Ovary (tissue), 9 donors: ENCODE measurements around the gene CDC23. TPM values are rescaled to one million over a fixed set of nuclear protein-coding genes. Genes with fewer than 3 reads are reported as not detected.
"Not testable (repeated sequence)": the region's sequence is repeated elsewhere in the genome, so short reads cannot be mapped to it uniquely, and the experiment has no call there.

ENCODE experiments used
- DNase-seq, 5 donors: peaks; one replicate each; pipeline ENCODE4 v3.0.0-alpha.2; 2019 to 2020
- H3K27ac ChIP-seq, 2 donors: fragments of 200-600 bp; one replicate each; pipeline versions ENCODE4 v1.5.1 to v1.8.0; 2019 to 2022
- H3K27me3 ChIP-seq: fragments of 200-600 bp; one replicate; pipeline ENCODE4 v1.8.0; 2022
- H3K36me3 ChIP-seq: fragments of 200-600 bp; sonication (generic); one replicate; pipeline ENCODE4 v1.5.1; 2019
- H3K4me1 ChIP-seq: one replicate; pipeline ENCODE4 v1.8.1; 2013; ENCODE audit warnings: mild to moderate bottlenecking, moderate library complexity; ENCODE audit not compliant: insufficient read depth
- H3K4me3 ChIP-seq: fragments of 200-600 bp; sonication (generic); one replicate; pipeline ENCODE4 v1.5.1; 2017
- H3K9me3 ChIP-seq, 2 donors: fragments of 200-600 bp in 1 of 2; sonication (generic) in 1 of 2; one replicate each; pipeline versions ENCODE4 v1.5.1 to v1.8.1; 2013 to 2019; ENCODE audit warnings: mild to moderate bottlenecking in 1 of 2, moderate library complexity in 1 of 2
- EP300 ChIP-seq: sonication (generic); formaldehyde crosslinking; IDR thresholded peaks from one replicate; pipeline ENCODE4 v1.6.1; 2017; ENCODE audit warnings: antibody characterized with exemption
- POLR2A ChIP-seq: fragments of 450-650 bp; IDR thresholded peaks from one replicate; pipeline ENCODE4 v1.6.1; 2017; ENCODE audit warnings: antibody characterized with exemption, mild to moderate bottlenecking, moderate library complexity
- WGBS, 3 donors: extraction: QIAGEN DNeasy Blood & Tissue Kit in 1 of 3; methylation state at CpG; one replicate each; pipeline versions ENCODE4 v1.1.5 to v1.1.7; 2013 to 2017; 5-methylcytosine and 5-hydroxymethylcytosine counted together
- intact Hi-C, 4 donors: fragments of 100-400 bp; cut with DNase I; formaldehyde crosslinking; loops; one replicate each; pipeline versions ENCODE4 v1.11.0 to v1.15.1; 2022 to 2023
- polyA plus RNA-seq, 2 donors: library from polyadenylated mRNA; stranded (reverse); fragments of 200-250 nt in 1 of 2; fragments of 350-450 nt in 1 of 2; fragmentation: Illumina TruSeq in 1 of 2; extraction: RNeasy Lipid Tissue Mini Kit (QIAGEN cat#74804) in 1 of 2; gene quantifications; one replicate each; pipeline ENCODE4 v1.2.3, GENCODE V29; 2013 to 2014
- total RNA-seq, 7 donors: library from RNA; depleted of rRNA in 2 of 7; stranded (reverse); fragments of >200 nt in 2 of 7; fragmentation: NEBNext Ultra II Directional in 3 of 7; extraction: Animal tissue kit (Norgen Biotek cat#: 25700) in 3 of 7; gene quantifications; one replicate each; pipeline versions ENCODE4 v1.1.0 to v1.2.4, GENCODE V29; 2016 to 2023
- TF ChIP-seq, protein P1 (sequence below), 3 donors: fragments of 450-650 bp in 2 of 3; fragments of 200-600 bp in 1 of 3; IDR thresholded peaks; one replicate each; pipeline versions ENCODE4 v1.5.1 to v1.8.0; 2016 to 2022; ENCODE audit warnings: antibody characterized with exemption in 3 of 3, mild to moderate bottlenecking in 1 of 3
- donor health status: DM: no; HTN: no; CAD: no; lungs with moderate emphysema.
- donor health status: DM: no; HTN: no; CAD: no.
- donor health status: Bipolar disorder and iron deficiency.
- donor health status: DM: yes; HTN: yes; CAD: no.
- donor health status: DM: no; HTN: no; CAD: no.
- donor health status: DM: yes; HTN: yes; CAD: no.

Gene CDC23
- total and polyA plus RNA-seq, 9 donors, result 10.6 to 28.8 (median 21.6) TPM

DNA sequence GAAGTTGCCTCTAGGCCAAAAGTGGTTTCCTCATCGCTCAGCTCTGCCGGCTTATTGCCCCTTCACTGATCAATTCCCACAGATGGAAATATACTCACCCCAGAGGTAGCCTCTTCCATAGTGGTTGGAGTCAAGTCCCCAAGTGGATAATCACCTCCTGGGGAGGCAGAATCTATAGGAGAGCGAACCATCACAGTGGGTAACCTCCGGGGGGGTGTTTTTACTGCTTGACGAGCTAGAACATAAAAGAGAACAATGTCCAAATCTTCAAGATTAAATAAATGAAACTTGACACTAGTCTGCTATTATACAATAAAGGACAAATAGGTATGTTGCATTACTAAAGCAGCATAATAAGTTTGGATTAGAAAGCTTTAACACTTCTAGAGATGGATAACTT is 44.0 kb downstream of the CDC23 start:
- TF ChIP-seq, protein P1, sequence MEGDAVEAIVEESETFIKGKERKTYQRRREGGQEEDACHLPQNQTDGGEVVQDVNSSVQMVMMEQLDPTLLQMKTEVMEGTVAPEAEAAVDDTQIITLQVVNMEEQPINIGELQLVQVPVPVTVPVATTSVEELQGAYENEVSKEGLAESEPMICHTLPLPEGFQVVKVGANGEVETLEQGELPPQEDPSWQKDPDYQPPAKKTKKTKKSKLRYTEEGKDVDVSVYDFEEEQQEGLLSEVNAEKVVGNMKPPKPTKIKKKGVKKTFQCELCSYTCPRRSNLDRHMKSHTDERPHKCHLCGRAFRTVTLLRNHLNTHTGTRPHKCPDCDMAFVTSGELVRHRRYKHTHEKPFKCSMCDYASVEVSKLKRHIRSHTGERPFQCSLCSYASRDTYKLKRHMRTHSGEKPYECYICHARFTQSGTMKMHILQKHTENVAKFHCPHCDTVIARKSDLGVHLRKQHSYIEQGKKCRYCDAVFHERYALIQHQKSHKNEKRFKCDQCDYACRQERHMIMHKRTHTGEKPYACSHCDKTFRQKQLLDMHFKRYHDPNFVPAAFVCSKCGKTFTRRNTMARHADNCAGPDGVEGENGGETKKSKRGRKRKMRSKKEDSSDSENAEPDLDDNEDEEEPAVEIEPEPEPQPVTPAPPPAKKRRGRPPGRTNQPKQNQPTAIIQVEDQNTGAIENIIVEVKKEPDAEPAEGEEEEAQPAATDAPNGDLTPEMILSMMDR (IDR thresholded peaks at IDR 0.05), result no peak
- no peak for TF ChIP-seq POLR2A
- TF ChIP-seq EP300, result no peak
- H3K36me3 ChIP-seq, result no peaks in the 10 kb centered on the region
- DNase-seq, result no peak
- 93 to 95% (median 93%) methylated on average over 5 of the region's 5 CpGs for WGBS, 3 donors
- H3K27me3 ChIP-seq, result no peaks in the 10 kb centered on the region
- no peak overlapping the region for H3K27ac ChIP-seq
- no peaks in the 10 kb centered on the region for H3K9me3 ChIP-seq
- no peaks in the 10 kb centered on the region for H3K4me1 ChIP-seq
- intact Hi-C loops, result no loop called here
- no peak overlapping the region for H3K4me3 ChIP-seq

DNA sequence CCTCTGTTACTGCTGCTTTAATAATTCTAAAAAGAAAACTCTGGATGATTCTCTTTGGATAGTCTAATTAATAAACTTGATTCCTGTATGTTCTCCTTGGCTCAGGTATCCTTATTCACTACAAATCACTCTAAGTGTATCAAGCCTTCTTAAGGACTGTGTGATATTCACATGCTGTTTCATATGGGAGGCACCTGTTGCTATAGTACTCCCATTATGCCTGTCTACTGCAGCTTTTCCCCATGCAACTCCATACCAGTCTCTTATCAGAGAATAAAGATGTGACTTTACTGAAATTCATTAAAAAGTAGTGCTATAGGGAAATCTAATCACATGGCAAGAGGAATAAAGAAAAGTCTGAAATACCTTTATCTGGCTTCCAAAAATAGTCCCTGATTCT is 49.4 kb downstream of the CDC23 start:
- TF ChIP-seq POLR2A, result no peak
- TF ChIP-seq, protein P1 (IDR thresholded peaks at IDR 0.05), result no peak
- no peak for TF ChIP-seq EP300
- no peak for DNase-seq
- Histone ChIP-seq H3K4me1 (no peaks in the 10 kb centered on the region), H3K4me3 (no peak overlapping the region), H3K36me3 (no peaks in the 10 kb centered on the region), H3K9me3 (no peaks in the 10 kb centered on the region), H3K27me3 (no peaks in the 10 kb centered on the region), H3K27ac (no peak overlapping the region)
- intact Hi-C loops, result no loop called here

DNA sequence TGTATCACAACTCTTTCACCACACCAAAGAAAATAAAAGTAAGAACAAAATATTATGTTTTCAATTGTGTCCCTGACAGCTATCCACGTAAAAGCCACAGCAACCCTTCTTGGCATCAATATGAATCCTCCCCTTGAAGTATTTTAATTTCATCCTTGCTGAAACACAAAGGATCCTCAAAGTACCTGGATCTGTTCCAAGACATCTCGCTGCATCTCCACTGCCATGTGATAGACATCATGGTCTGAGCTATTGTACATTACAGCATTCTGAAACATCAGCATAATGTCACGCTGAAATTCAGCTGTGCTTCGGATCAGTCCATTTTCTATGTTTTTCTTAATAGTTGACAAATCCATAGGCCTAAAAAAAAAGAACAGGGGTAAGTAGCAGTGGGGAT is 52.4 kb downstream of the CDC23 start:
- Histone ChIP-seq H3K4me1 (no peaks in the 10 kb centered on the region), H3K27me3 (no peaks in the 10 kb centered on the region), H3K36me3 (no peaks in the 10 kb centered on the region), H3K9me3 (no peaks in the 10 kb centered on the region), H3K4me3 (no peak overlapping the region), H3K27ac (no peak overlapping the region)
- 84 to 89% (median 87%) methylated on average over 4 of the region's 4 CpGs for WGBS, 3 donors
- intact Hi-C loops, result no loop called here
- no peak for DNase-seq
- TF ChIP-seq EP300, result no peak
- TF ChIP-seq POLR2A, result no peak
- TF ChIP-seq, protein P1 (IDR thresholded peaks at IDR 0.05), result no peak

DNA sequence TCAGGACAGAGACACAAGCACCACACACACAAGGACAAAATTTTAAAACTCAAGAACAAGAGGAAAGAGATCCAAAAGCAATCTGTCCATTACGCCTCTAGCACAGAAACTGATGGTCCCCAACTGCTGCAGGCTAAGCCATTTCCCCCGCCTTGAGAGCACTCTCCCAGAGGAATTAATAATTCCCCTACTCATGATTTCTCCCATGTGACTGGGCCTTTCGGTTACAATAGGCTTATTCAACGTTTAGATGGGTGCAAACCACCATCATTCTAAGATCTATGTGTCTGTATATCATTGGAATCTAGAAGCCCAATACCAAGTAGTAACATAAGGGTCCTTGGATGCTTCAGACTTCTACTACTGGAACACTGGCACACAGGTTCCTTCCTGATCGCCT is 53.5 kb downstream of the CDC23 start:
- H3K27me3 ChIP-seq, result no peaks in the 10 kb centered on the region
- H3K9me3 ChIP-seq, result no peaks in the 10 kb centered on the region
- no peaks in the 10 kb centered on the region for H3K4me1 ChIP-seq
- H3K27ac ChIP-seq, result no peak overlapping the region
- TF ChIP-seq EP300, result no peak
- TF ChIP-seq, protein P1 (IDR thresholded peaks at IDR 0.05), result no peak
- no peak for TF ChIP-seq POLR2A
- no peak overlapping the region for H3K4me3 ChIP-seq
- intact Hi-C loops, result no loop called here
- DNase-seq, result no peak
- no peaks in the 10 kb centered on the region for H3K36me3 ChIP-seq
- WGBS, 3 donors, result 88 to 90% (median 89%) methylated on average over 5 of the region's 5 CpGs

DNA sequence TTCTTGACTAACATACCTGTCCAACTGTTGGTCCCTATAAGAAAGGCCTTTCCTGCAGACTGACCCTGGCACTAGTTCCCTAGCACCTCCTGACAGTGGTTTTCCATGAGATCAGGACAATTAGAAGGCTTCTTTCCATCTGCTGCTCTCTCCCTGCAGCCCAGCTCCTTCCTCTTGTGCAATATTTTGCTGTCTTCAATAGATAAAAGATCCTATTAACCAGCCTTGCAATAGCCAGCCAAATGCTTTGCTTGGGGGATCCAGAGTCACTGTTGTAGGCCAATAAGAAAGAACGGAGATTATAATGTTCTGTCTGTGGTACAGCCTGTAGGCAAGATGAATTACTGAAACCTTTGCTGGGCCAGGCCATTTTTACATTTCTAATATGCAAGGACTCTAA is 55.5 kb downstream of the CDC23 start:
- DNase-seq, result no peak
- WGBS, 3 donors, result 63 to 76% (median 70%) methylated on average over 1 of the region's 1 CpG
- no peaks in the 10 kb centered on the region for H3K36me3 ChIP-seq
- H3K9me3 ChIP-seq, result no peaks in the 10 kb centered on the region
- H3K4me1 ChIP-seq, result no peaks in the 10 kb centered on the region
- no peak overlapping the region for H3K27ac ChIP-seq
- no peak overlapping the region for H3K4me3 ChIP-seq
- intact Hi-C loops, result no loop called here
- no peaks in the 10 kb centered on the region for H3K27me3 ChIP-seq
- TF ChIP-seq, protein P1 (IDR thresholded peaks at IDR 0.05), result no peak
- TF ChIP-seq POLR2A, result no peak
- TF ChIP-seq EP300, result no peak

DNA sequence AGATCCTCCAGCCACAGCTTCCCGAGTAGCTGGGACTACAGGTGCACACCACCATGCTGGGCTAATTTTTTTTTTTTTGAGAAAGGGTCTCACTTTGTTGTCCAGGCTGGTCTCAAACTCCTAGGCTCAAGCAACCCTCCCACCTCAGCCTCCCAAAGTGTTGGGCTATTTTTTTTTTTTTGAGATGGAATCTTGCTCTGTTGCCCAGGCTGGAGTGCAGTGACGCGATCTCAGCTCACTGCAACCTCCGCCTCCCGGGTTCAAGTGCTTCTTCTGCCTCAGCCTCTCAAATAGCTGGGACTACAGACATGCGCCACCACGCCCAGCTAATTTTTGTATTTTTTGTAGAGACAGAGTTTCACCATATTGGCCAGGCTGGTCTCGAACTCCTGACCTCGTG is 57.1 kb downstream of the CDC23 start:
- H3K4me3 ChIP-seq, intact Hi-C loops, H3K4me1 ChIP-seq, H3K36me3 ChIP-seq, H3K27ac ChIP-seq, H3K27me3 ChIP-seq, H3K9me3 ChIP-seq, DNase-seq: not testable (repeated sequence)
- WGBS, 3 donors, result 96 to 97% (median 96%) methylated on average over 9 of the region's 9 CpGs
